Measurements from ENCODE around the gene TSSK3. TPM values are rescaled to one million over a fixed set of nuclear protein-coding genes. Genes with fewer than 3 reads are reported as not detected.

Gene TSSK3
- total RNA-seq, result 10 to 100 TPM in 1 of 2 donors, 1 to 10 TPM in 1; 1.8 to 12.2 TPM

DNA sequence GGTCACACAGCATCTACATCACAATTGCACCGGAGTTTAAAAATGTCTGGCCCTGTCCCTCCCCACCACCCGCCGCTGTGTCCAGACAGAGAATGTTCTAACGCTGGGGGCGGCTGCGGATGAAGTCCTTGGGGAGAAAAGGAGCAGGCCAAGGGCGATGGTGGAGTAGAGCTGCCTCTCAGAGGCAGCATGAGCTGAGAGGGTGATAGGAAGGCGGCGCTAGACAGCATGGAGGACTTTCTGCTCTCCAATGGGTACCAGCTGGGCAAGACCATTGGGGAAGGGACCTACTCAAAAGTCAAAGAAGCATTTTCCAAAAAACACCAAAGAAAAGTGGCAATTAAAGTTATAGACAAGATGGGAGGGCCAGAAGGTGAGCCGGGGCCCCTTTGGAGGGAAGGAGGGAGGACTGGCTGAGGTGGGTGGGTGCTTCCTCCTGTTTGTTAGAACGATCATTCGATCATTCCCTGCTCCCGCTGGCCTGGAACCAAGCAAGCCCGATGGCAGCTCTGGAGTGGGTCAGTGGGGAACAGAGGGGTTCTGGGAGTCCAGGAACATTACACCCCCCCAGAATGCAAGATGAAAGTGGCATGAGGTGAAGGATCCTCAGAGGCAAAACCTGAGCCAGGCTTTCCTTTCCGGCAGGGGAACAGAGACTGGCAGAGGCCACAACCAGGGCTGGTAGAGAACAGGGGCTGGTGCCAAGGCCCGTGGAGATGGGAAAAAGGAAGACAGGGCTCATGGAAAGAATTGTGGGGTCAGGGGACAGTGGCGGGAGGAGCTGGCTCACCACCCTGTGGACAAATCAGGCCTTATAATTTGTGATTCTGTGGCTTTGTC lies at the start of gene TSSK3, which contains the start of gene FAM229A:
Gene TSSK3, plus strand, starts transcription at position 66 of the 840 bp plus-strand sequence. Its CDS starts 163 bp downstream, at position 229.
Gene FAM229A, minus strand, starts transcription at position 12 of the 840 bp plus-strand sequence. CDS start 394 bp downstream, outside the sequence.
- no peak within 1 kb of the TSS for H3K4me3 ChIP-seq
- 69 to 76% methylated on average over 17 of the region's 17 CpGs for WGBS, 2 donors
- no peak for TF ChIP-seq POLR2A (IDR thresholded peaks at IDR 0.05)
- TF ChIP-seq, protein P1, sequence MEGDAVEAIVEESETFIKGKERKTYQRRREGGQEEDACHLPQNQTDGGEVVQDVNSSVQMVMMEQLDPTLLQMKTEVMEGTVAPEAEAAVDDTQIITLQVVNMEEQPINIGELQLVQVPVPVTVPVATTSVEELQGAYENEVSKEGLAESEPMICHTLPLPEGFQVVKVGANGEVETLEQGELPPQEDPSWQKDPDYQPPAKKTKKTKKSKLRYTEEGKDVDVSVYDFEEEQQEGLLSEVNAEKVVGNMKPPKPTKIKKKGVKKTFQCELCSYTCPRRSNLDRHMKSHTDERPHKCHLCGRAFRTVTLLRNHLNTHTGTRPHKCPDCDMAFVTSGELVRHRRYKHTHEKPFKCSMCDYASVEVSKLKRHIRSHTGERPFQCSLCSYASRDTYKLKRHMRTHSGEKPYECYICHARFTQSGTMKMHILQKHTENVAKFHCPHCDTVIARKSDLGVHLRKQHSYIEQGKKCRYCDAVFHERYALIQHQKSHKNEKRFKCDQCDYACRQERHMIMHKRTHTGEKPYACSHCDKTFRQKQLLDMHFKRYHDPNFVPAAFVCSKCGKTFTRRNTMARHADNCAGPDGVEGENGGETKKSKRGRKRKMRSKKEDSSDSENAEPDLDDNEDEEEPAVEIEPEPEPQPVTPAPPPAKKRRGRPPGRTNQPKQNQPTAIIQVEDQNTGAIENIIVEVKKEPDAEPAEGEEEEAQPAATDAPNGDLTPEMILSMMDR (IDR thresholded peaks at IDR 0.05), result no peak
- DNase-seq (no peak), ATAC-seq (peak; percentile 12)
- H3K27ac ChIP-seq, result peak within 1 kb of the TSS in 3 of 4 donors; percentile 37 to 55 (median 42)
- H3K9me3 ChIP-seq, result no peaks in the 10 kb centered on the region
- intact Hi-C loops (cut with DNase I), result no loop called here
- H3K27me3 ChIP-seq, result no peaks in the 10 kb centered on the region
- H3K36me3 ChIP-seq (replicated peaks in 1 of 2; ENCODE audit: insufficient read depth in 1 of 2, low read depth in 2 of 2), result peaks cover 0 to 12% of the 10 kb centered on the region in 2 donors
- H3K4me1 ChIP-seq, result peaks cover 16% of the 10 kb centered on the region

DNA sequence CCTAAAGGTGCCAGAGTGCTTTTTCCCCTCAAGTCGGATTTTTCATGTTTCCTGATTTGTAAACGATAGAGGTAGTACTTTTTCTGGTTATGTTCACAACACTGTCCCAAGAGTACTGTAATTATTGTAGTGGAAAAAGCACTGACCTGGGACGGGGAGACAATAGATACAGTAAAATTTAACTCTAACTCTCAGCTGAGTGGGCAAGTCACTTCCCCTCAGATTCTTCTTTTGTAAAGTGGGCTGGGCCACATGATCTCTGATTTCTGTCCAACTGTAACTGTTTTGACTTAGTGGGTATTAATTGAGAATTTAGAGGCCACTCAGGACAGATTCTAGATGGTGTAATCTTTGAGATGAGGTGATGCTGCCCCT lies 45.4 kb upstream of the TSSK3 start:
- intact Hi-C loops (cut with DNase I), result no loop called here
- no peaks in the 10 kb centered on the region for H3K9me3 ChIP-seq
- TF ChIP-seq POLR2A (IDR thresholded peaks at IDR 0.05), result no peak
- TF ChIP-seq, protein P1 (IDR thresholded peaks at IDR 0.05), result no peak
- DNase-seq, result no peak
- H3K4me1 ChIP-seq, result peaks cover 16% of the 10 kb centered on the region
- H3K27ac ChIP-seq, result no peak overlapping the region
- H3K36me3 ChIP-seq (replicated peaks in 1 of 2; ENCODE audit: insufficient read depth in 1 of 2, low read depth in 2 of 2), result no peaks in the 10 kb centered on the region
- H3K27me3 ChIP-seq, result no peaks in the 10 kb centered on the region
- WGBS, 2 donors, result 65 to 66% methylated on average over 3 of the region's 3 CpGs
- no peak for ATAC-seq
- no peak overlapping the region for H3K4me3 ChIP-seq

- no peak overlapping the region for H3K4me3 ChIP-seq
- peaks cover 27% of the 10 kb centered on the region for H3K4me1 ChIP-seq
- H3K36me3 ChIP-seq (replicated peaks in 1 of 2; ENCODE audit: insufficient read depth in 1 of 2, low read depth in 2 of 2), result no peaks in the 10 kb centered on the region
- ATAC-seq (no peak), DNase-seq (no peak)
- no peaks in the 10 kb centered on the region for H3K9me3 ChIP-seq
- 92% methylated on average over 10 of the region's 10 CpGs for WGBS, 2 donors
- H3K27ac ChIP-seq, result no peak overlapping the region
- TF ChIP-seq POLR2A (IDR thresholded peaks at IDR 0.05), result no peak
- TF ChIP-seq, protein P1 (IDR thresholded peaks at IDR 0.05), result no peak
- H3K27me3 ChIP-seq, result no peaks in the 10 kb centered on the region
- intact Hi-C loops (cut with DNase I), result no loop called here
Observed at GRCh38 chr1:32318127-32318869, 44.0 kb upstream of the TSSK3 start.

GRCh38 chr1:32321712-32322291 lies 40.5 kb upstream of the TSSK3 start:
- 5 to 16% methylated on average over 5 of the region's 5 CpGs for WGBS, 2 donors
- DNase-seq, result peak; percentile 78 to 87 (median 86)
- H3K27ac ChIP-seq, result peak overlapping the region in 3 of 4 donors; percentile 55 to 73 (median 56)

More at GRCh38 chr1:32321712-32322291, 40.5 kb upstream of the TSSK3 start:
- ATAC-seq, result peak; percentile 94
- peaks cover 23% of the 10 kb centered on the region for H3K4me1 ChIP-seq
- no peak overlapping the region for H3K4me3 ChIP-seq
- no peaks in the 10 kb centered on the region for H3K9me3 ChIP-seq
- no peak for TF ChIP-seq POLR2A (IDR thresholded peaks at IDR 0.05)
- TF ChIP-seq, protein P1 (IDR thresholded peaks at IDR 0.05), result no peak
- H3K27me3 ChIP-seq, result no peaks in the 10 kb centered on the region
- peaks cover 0 to 3% of the 10 kb centered on the region in 2 donors for H3K36me3 ChIP-seq (replicated peaks in 1 of 2; ENCODE audit: insufficient read depth in 1 of 2, low read depth in 2 of 2)
- intact Hi-C loops (cut with DNase I), result no loop called here
